GM23338 (cell line): ENCODE results near the gene DCHS1.

Experiments
- CTCF ChIP-seq, 2 experiments: fragments of 200-600 bp in 1 of 2; sonication (generic) in 1 of 2; conservative IDR thresholded peaks; 2 replicates each; pipeline versions ENCODE4 v1.5.1 to v1.6.1; 2016 to 2017; ENCODE audit warnings: antibody characterized with exemption in 2 of 2, low read depth in 2 of 2, mild to moderate bottlenecking in 2 of 2, moderate library complexity in 1 of 2
- EZH2 ChIP-seq: fragments of 200-600 bp; sonication (generic); IDR thresholded peaks from one replicate; pipeline ENCODE4 v1.8.0; 2017; ENCODE audit warnings: antibody characterized with exemption, mild to moderate bottlenecking, low read depth; ENCODE audit not compliant: unreplicated experiment
- EZH2phosphoT487 ChIP-seq: fragments of 200-600 bp; sonication (generic); IDR thresholded peaks from one replicate; pipeline ENCODE4 v1.8.1; 2018; ENCODE audit warnings: antibody characterized with exemption; ENCODE audit not compliant: unreplicated experiment
- JUNB ChIP-seq: IDR thresholded peaks from one replicate; pipeline ENCODE4 v1.6.1; 2016; ENCODE audit warnings: antibody characterized with exemption; ENCODE audit not compliant: unreplicated experiment
- POLR2AphosphoS5 ChIP-seq: IDR thresholded peaks from 2 replicates; pipeline ENCODE4 v1.6.1; 2016; ENCODE audit warnings: antibody characterized with exemption, low read depth
- REST ChIP-seq: IDR thresholded peaks from one replicate; pipeline ENCODE4 v1.6.1; 2018; ENCODE audit warnings: antibody characterized with exemption; ENCODE audit not compliant: unreplicated experiment

- no peak for TF ChIP-seq CTCF (conservative IDR thresholded peaks at IDR 0.05; ENCODE audit: low read depth in 2 of 2)
- no peak for TF ChIP-seq POLR2AphosphoS5
- no peak for TF ChIP-seq JUNB
- TF ChIP-seq EZH2phosphoT487 = no peak
- no peak for TF ChIP-seq EZH2
- TF ChIP-seq REST = no peak
Observed at GRCh38 chr11:6611092-6611962, 44.3 kb downstream of the DCHS1 start.
